G401 (cell line): ENCODE data around the gene LATS2. TPM values are rescaled to one million over a fixed set of nuclear protein-coding genes. Genes with fewer than 3 reads are reported as not detected.
A peak's percentile ranks its signal among the peaks of the same experiment; 100 is the strongest.

Experiments used
- DNase-seq: peaks from one replicate; pipeline ENCODE4 v3.0.0-alpha.2; 2015; ENCODE audit warnings: low spot score
- in situ Hi-C: cut with HindIII; loops from 2 replicates; pipeline ENCODE4 v1.10.0; 2016; ENCODE audit warnings: low sequenced_read_pairs, mixed read lengths
- total RNA-seq: library from RNA; depleted of rRNA; stranded (reverse); fragments of >200 nt; shearing (Covaris generic); gene quantifications from 2 replicates; pipeline ENCODE4 v1.2.3, GENCODE V29; 2014

The LATS2 gene
- total RNA-seq, 1 experiment from 2014 or later = 27.3 TPM

DNA sequence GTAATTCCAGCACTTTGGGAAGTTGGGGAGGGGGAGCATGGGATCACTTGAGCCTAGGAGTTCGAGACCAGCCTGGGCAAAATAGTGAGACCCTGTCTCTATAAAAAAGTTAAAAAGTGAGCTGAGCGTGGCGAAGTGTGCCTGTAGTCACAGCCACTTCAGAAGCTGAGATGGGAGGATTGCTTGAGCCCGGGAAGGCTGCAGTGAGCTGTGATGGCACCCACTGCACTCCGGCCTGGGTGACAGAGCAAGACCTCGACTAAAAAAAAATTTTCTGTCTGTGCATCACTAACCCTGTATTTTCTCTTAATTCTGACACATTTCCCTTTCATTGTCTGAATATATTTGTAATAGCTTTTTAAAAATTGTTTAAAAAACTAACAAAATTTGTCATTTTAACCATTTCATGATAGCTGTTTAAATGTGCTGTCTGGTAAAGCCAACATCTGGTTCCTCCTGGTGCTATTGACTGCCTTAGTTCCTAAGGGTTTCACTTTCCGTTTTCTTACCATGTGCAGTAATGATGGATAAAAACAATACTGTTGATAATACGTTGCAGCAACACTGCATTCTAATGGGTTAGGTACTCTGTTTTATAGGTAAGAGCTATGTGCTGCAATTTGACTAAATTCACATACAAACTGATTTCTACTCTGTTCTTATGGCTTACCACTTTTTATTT lies 29.7 kb downstream of the LATS2 start:
- in situ Hi-C loops = no loop called here
- no peak for DNase-seq

DNA sequence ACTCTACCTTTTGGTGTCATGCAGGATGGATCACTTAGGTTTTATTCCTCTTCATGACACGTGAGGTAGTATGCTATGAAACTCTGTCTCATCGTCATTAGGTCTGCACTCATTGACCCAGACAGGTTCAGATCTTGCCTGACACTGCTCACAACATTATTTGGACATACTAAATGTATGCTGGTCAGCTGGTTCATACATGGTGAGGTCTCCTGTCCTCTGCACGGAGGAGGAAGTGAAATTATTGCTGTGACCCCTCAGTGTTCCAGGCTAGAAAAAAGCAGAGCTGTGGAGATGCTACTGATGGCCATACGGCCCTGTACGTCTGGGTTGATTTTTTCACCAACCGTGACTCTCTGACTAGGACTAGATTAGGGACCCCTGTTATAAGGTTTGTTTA lies 35.8 kb downstream of the LATS2 start:
- no peak for DNase-seq
- in situ Hi-C loops = no loop called here

DNA sequence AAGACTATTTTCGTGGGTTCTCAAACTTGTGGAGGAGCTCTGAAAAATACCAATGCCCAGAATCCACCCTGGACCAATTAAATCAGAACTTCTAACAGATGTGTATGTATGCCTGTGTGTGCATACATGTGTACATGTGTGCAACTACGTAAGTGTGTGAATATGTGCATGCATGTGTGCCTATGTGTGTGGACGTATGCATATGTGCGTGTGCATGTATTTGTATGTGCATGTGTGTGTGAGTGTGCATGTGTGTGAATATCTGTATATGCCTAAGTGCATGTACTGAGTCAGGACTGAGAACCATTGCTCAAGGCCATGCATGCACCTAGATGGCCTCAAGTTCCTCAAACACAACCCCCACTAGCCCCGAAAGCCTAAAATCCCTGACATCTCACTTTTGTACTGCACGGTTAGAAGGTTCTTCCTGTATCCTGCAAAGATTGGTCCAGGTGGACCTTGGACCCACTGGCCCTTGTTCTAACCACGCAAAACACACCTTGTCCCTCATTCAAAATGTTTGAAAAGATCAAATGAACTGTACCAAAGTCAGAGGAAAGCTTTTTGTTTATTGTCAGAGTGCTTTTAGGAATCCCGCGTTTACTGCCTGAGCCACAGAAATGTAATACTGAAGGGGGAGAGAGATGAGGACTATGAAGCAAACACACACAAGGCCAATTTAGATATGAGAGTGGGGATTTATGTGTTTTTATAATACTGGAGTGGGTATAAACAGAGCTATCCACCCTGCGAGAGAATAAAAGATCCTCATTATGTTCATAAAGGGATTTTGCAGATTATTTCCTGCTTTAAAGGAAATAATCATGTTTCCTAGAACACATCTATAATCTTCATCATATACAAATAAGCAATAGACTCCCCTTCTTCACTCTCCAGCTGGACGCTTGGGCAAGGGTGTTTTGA lies 39.1 kb downstream of the LATS2 start:
- in situ Hi-C loops = no loop called here
- no peak for DNase-seq

DNA sequence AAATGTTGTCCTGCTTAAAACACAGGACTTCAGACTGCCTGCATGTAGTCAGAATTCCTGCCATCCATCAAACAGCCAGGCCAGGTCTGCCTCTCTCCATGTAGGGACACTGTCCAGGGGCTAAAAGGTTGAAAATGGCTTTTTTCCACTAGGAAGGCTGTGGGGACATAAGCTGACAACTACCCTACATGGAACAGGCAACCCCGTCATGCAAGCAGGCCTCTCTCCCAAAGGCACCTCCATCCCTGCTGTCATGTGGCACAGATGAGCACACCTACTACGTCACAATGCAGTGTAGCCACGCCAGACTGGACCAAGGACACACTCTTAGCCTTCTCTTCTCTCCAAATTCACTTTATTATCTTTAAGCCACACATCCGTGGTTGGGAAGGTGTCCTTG lies 40.8 kb downstream of the LATS2 start:
- DNase-seq = no peak
- in situ Hi-C loops = no loop called here

DNA sequence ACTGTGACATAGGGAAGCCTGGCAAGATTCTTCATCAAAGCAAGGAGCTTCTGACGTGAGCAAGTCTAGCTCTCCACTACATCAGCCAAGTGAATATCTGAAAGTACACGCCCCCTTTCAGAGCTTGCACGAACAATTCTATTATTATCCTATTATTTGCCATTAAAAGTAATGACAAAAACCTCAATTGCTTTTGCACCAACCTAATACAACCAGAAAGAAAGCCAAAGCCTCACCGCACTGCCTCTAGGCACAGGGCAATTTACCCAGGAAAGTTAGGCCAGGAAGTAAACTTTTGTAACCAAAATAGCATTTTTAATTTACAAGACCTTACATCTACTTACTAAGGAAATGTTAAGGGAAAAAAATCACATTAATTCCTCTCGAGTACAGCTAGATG lies 41.2 kb downstream of the LATS2 start:
- no peak for DNase-seq
- in situ Hi-C loops = no loop called here

DNA sequence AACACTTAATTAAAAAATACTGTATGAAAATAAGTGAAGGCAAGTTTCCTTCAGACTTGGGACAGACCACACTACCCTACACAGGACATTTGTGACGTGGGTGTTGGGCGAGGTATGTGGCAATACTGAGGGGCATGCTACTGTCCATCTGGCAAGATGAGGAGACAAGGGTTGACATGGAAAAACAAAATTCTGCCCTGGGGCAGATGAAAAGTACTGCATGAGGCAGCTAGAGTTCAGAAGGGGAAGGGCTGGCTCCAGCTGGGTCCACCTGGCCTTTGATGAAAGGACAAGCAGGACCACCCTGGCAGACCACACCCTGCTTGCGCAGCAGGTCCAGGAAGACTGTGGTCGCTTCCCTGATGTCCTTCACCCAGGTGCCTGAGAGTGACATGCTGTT lies 43.2 kb downstream of the LATS2 start:
- in situ Hi-C loops = no loop called here
- no peak for DNase-seq

DNA sequence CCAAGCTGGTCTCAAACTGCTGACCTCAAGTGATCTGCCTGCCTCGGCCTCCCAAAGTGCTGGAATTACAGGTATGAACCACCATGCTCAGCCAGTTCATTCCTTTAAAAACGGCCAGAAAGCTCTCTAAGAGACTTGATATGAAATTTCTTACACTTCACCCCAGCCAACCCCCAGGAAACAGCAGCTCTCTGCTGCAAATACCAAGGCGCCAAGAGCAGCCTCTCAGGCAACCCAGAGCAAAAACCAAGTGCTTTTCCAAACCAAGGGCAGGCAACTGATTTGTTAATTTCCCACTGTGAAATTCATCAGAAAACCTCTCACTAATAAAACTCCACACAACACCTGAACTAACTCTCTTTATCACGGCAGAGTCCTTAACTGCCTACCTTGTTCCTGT lies 44.9 kb downstream of the LATS2 start:
- in situ Hi-C loops = no loop called here
- no peak for DNase-seq

DNA sequence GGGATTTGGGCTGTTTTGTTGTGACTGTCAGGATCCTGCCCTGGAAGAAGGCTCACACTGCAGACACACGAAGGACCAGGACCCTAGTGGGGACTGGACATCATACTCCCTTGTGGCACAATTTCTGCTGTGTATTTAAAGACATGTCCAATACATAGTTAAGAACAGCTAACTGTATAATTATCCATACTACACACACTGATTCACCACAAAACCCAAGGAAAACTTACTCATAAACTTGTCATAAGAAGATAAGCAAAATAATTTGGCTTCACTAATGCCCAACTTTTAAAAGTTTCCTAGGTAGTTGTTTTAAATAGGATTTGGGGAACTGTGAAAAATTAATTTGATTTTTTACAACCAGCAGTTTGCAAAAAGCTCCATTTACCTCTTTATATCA lies 46.1 kb downstream of the LATS2 start:
- in situ Hi-C loops = no loop called here
- DNase-seq = no peak

DNA sequence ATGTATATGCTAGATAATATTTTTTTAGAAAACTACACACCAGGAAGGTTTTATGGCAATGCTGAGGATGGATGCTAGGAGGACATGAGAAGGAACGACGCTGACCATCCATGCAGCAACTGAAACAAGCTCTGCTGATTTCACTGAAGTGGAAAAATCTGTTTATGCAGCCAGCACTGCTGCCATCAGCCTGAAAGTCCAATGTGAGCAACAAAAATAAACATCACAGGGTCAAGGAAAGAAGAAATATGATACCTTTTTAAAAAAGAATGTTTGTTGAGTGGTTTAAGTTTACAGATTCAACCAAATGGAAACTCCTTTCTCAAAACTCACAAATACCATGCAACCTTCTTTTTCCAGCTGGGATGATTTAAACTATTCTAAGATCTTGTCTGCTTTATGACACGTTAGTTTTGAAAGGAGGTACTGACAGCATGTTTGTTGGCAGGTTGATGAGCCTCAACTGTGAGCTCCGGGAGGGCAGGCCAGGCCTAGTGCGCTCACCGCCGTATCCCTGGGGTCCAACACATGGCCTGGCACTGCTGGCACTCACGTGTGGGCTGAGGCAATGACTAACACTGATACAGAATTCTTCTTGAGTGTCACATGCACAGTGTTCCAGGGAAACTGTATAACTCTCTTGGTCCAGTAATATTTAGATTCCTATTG lies 46.8 kb downstream of the LATS2 start:
- peak; percentile 83 for DNase-seq
- in situ Hi-C loops = no loop called here

DNA sequence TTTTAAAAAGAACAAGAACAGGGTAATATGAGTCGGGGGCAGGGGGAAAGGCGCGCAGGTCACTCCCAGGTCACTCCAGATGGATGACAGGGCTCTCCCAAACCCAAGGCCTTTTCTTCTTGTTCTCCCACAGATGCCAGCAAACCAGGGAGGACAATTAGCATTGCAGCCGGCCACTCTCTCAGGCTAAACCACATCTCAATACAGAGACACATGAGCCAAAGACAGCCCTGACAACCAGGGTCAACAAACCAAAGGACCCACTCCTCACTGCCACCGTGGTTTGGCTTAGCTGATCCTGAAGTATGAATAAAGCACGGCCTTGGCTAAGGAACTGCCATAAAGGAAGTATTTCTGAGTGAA lies 47.3 kb downstream of the LATS2 start:
- DNase-seq = no peak
- in situ Hi-C loops = no loop called here

DNA sequence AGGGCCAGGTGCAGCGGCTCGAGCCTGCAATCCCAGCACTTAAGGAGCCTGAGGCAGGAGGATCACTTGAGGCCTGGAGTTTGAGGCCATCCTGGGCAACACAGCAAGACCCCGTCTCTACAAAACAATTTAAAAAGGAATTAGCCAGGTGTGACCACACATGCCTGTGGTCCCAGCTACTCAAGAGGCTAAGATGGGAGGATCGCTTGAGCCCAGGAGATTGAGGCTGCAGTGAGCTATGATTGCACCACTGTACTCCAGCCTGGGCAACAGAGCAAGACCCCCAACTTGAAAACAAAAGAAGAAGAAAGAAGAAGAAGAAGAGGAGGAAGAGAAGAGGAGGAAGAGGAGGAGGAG lies 47.7 kb downstream of the LATS2 start:
- in situ Hi-C loops = no loop called here
- no peak for DNase-seq

DNA sequence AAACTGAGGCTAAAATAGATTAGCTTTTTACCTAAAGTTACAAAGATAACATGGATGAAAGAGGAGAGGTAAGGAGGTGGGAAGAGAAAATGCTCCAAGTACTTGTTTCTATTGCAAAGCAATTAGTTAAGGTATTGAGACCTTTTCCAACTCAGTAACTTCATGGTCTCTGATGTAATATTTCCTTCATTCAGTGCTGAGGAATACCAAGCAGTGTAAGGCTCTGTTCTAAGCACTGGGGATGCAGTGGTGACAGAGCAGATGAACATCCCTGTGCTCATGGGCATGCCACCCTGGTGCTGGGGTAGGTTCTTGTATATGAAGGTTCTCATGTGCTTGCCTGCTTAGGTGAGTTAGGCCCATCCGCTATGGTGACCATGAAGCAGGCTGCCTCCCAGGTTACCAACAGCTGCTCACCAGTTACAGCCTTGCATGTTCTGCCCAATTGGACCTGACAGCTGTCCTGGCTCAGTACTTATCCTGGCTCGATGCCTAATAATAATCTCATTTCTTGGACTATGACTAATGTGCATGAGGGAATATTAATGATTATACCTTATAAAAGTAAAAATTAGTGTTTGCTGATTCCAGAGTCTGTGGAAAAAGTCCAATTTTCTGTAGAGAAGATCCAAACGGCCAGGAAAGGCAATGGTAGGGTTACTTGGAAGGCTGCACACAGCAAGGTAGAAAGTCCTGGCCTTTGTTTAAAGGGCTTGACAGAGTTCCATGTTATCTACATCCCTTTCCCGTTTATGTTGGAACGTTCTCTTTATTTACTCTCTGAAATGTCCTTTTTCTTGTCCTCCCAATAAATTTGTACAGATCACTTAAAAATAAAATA lies 48.3 kb downstream of the LATS2 start:
- peak; percentile 19 for DNase-seq
- in situ Hi-C loops = no loop called here

DNA sequence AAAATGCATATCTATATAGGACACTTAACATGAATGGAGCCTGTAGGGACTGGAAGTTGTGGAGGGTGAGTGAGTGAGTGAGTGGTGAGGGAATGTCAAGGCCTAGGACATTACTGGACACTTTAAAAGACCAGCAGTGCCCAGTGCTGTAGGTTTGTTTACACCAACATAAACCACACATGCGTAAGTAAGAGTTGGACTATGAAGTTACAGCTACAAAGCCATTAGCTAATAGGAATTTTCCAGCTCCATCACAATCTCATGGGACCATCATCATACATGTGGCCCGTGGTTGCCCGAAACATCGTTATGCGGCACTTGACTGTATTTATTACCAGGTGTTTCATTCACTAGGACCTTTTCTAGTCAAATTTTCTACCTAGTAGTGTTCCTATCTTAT lies 49.2 kb downstream of the LATS2 start:
- DNase-seq = no peak
- in situ Hi-C loops = no loop called here

DNA sequence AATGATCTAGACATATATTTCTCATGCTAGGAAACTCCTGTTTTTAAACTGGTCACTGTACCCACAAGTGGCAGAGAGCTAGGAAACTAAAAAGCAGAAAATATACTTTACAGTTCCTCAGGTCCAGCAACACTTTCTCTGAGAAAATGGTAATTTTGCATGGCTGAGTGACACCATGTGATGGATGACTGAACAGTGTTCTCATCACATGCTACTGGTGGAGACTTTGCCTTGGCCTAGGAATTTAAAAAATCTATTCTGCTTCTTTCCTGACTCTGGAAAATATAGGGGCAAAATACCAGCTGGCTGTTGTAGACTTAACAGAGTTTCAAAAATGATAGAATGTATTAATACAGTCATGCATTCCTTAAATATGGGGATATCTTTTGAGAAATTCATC lies 50.0 kb downstream of the LATS2 start:
- in situ Hi-C loops = no loop called here
- DNase-seq = no peak

DNA sequence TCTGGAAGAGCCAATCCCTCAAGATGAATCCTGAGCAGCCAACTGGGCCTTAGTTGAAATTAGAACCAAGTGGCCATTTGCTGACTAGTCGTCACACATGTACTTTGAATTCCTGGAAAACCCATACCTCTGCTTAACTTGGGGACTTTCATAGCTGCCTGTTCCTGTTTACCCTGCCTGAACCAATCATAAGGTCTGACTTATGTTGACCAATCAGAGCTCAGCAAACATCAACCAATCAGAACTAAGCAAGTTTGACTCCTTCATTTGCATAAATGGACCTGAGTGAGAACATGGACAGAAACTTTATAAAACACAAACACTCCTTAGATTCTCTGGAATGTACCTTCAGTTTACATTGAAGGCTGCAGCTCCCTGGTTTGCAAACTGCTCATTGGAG lies 50.8 kb downstream of the LATS2 start:
- DNase-seq = no peak
- in situ Hi-C loops = no loop called here

DNA sequence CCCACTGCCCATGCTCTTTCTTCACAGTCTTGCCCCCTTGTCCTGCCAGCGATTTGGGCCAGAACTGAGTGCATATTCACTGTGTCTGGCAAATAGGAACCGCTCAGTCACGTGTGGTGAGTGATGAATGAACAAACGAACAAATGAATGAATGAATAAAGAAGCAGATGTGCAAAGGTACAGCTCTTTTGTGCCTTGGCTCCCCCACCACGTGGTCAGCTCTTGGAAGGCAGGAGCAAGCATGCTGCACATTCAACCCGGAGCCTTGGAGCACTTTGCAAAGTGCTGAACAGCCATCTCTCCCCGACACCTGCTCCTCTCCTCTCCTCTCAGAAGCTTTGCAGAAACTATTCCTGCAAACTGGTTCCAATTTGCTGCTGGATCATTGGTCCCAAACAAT lies 52.4 kb downstream of the LATS2 start:
- in situ Hi-C loops = no loop called here
- peak; percentile 43 for DNase-seq

DNA sequence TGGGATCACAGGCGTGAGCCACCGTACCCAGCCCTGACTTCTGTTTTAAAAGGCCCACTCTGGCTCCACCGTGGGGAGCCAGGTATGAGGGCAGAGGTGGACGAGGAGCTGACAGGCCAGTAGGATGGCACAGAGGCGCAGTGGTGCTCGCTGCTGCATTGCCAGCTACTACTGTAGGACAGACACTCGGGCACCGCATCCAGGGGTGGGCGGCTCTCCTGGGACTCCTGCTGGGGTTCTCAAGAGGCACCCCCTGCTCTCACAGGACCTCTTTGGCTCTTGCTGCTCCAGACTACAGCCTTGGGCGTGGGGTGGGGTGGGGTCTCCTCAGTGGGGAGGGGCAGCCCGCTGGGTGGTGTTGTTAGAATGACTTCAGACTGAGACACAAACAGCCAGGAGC lies 53.4 kb downstream of the LATS2 start:
- no peak for DNase-seq
- in situ Hi-C loops = no loop called here

DNA sequence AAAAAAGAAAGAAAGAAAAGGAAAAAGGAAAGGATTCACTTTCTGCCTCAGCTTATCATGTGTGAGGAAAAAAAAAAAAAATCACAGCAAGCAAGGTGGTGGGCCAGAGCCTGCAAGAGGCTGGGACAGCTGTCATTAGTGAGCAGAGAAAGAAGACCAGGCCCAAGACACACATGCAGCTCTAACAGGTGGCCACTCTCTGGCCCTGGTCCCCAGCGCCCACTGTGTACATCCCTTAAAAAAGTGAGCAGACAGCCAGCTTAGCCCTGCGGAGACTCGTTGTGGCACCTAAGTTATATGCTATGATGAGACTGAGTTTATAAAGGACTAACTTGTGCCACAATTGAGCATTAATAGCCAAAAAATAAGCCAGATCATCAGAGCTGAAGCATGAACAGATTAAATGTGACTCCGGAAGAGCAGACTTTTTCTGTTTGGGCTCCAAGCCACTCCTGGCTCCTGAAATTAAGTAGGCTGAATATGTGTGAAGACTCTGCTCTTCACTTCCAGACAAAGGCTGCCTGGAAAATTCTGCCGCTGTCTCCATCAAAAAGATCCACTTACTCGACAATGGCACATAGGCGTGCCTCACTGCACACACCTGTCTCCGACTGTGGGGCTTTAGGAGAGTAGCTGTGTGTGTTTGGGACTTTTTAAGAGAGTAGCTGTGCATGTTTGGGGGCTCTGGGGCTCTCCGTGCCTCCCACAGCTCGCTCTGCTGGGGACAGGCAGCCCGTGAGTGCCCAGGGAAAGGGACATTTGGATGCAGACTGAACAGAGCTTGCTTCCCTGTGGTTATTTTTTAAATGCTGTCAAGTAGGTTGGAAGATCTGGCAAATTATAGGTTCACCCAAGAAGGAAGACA lies 55.0 kb downstream of the LATS2 start:
- in situ Hi-C loops = no loop called here

DNA sequence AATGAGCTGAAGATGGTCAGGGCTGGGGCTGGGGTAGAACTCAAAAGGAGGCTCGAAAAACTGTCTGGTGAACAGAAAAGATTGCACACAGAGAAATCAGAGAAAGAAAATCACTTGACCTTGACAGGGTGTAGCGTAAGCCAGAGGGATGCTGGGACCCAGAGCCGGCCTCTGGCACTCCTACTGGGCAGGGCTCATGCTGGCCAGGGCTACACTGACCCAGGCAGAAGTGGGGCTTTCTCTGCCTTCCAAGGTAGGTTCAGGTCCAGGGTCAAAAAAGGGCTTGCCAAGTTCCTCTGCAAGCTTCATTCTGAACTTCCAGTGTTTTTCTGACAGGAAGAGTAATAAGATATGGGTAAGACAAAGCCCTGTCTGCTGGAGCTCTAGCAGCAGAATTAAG lies 56.2 kb downstream of the LATS2 start:
- in situ Hi-C loops = no loop called here
- no peak for DNase-seq

More for the DNA sequence above, 55.0 kb downstream of the LATS2 start:
- peak; percentile 77 for DNase-seq
